GM12892 (cell line): ENCODE results near the gene CDC73.

Experiments
- POLR2A ChIP-seq: IDR thresholded peaks from 2 replicates; pipeline ENCODE4 v1.6.1; 2011; ENCODE audit warnings: low read depth, low read length, control low read depth
- POLR2AphosphoS5 ChIP-seq: IDR thresholded peaks from 2 replicates; pipeline ENCODE4 v1.6.1; 2011; ENCODE audit warnings: low read depth, low read length, control low read depth

- TF ChIP-seq POLR2A (no peak), POLR2AphosphoS5 (no peak)
Observed at GRCh38 chr1:193251950-193252349, 130.1 kb downstream of the CDC73 start.
